Stomach (tissue), 9 donors: ENCODE measurements around the gene PSKH1. TPM values are rescaled to one million over a fixed set of nuclear protein-coding genes. Genes with fewer than 3 reads are reported as not detected.
A peak's percentile ranks its signal among the peaks of the same experiment; 100 is the strongest.

Source experiments
- DNase-seq, 2 donors: peaks; one replicate each; pipeline versions ENCODE4 v3.0.0 to v3.0.0-alpha.2; 2013 to 2019
- H3K27ac ChIP-seq, 5 donors: fragments of 200-600 bp in 4 of 5; sonication (generic) in 4 of 5; one replicate each; pipeline ENCODE4 v1.5.1; 2013 to 2019; ENCODE audit warnings: mild to moderate bottlenecking in 1 of 5, moderate library complexity in 1 of 5
- H3K27me3 ChIP-seq, 3 donors: fragments of 200-600 bp; sonication (generic); one replicate each; pipeline ENCODE4 v1.5.1; 2017 to 2019; ENCODE audit warnings: mixed run types in 1 of 3
- H3K36me3 ChIP-seq, 4 donors: fragments of 200-600 bp; sonication (generic); 1 replicate in 3 of 4; 2 replicates in 1 of 4; pipeline ENCODE4 v1.5.1; 2016 to 2019
- H3K4me1 ChIP-seq, 4 donors: fragments of 200-600 bp; sonication (generic); one replicate each; pipeline ENCODE4 v1.5.1; 2016 to 2019
- H3K4me3 ChIP-seq, 4 donors: fragments of 200-600 bp; sonication (generic) in 3 of 4; one replicate each; pipeline ENCODE4 v1.5.1; 2016 to 2019; ENCODE audit warnings: mild to moderate bottlenecking in 1 of 4
- H3K9me3 ChIP-seq, 4 donors: fragments of 200-600 bp; sonication (generic); one replicate each; pipeline ENCODE4 v1.5.1; 2016 to 2019
- EP300 ChIP-seq: sonication (generic); formaldehyde crosslinking; IDR thresholded peaks from one replicate; pipeline ENCODE4 v1.6.1; 2017; ENCODE audit warnings: antibody characterized with exemption
- POLR2A ChIP-seq, 4 donors: fragments of 450-650 bp; IDR thresholded peaks; one replicate each; pipeline ENCODE4 v1.6.1; 2016; ENCODE audit warnings: antibody characterized with exemption in 4 of 4, control low read depth in 2 of 4, mild to moderate bottlenecking in 1 of 4, moderate library complexity in 1 of 4
- POLR2AphosphoS5 ChIP-seq, 3 donors: sonication (generic); formaldehyde crosslinking; IDR thresholded peaks; one replicate each; pipeline ENCODE4 v1.6.1; 2016; ENCODE audit warnings: antibody characterized with exemption in 3 of 3
- WGBS, 5 donors: extraction: QIAGEN DNeasy Blood & Tissue Kit in 3 of 5; methylation state at CpG; one replicate each; pipeline versions ENCODE4 v1.1.5 to v1.1.7; 2013 to 2018; 5-methylcytosine and 5-hydroxymethylcytosine counted together
- intact Hi-C: fragments of 100-400 bp; cut with DNase I; formaldehyde crosslinking; loops from one replicate; pipeline ENCODE4 v1.15.1; 2023; ENCODE audit warnings: low total_unique reads
- polyA plus RNA-seq, 3 donors: library from polyadenylated mRNA; stranded (reverse); fragments of 200-250 nt; gene quantifications; one replicate each; pipeline ENCODE4 v1.2.3, GENCODE V29; 2013
- total RNA-seq, 5 donors: library from RNA; depleted of rRNA; stranded (reverse); fragments of >200 nt; gene quantifications; one replicate each; pipeline versions ENCODE4 v1.1.0 to v1.2.3, GENCODE V29; 2014 to 2016
- TF ChIP-seq, protein P1 (sequence below), 7 experiments: fragments of 450-650 bp in 4 of 7; fragments of 200-600 bp in 3 of 7; sonication (generic) in 3 of 7; IDR thresholded peaks; one replicate each; pipeline ENCODE4 v1.5.1; 2016 to 2019; ENCODE audit warnings: antibody characterized with exemption in 7 of 7, control low read depth in 2 of 7, mild to moderate bottlenecking in 1 of 7
- donor health status: healthy with polysubstance abuse.
- donor health status: Bipolar disorder and iron deficiency.
- donor health status: healthy.

The PSKH1 gene
- total and polyA plus RNA-seq, 8 donors = 10.2 to 93.7 (median 22.4) TPM

DNA sequence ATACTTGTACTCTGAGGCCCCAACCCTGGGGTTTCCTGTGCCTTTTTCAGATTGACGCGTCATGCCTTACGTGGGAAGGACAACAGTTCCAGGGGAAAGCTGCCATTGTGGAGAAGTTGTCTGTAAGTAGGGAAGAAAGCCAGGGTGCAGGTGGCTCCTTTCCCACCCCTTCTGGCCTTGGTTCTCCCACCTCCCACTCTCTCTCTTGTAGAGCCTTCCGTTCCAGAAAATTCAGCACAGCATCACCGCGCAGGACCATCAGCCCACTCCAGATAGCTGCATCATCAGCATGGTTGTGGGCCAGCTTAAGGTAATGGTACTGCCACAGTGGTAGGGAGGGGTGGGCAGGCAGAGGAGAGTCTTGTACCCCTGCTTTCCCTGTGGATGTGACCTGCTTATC is 24.8 kb upstream of the PSKH1 start:
- intact Hi-C loops = no loop called here
- TF ChIP-seq EP300 = no peak
- TF ChIP-seq, protein P1, sequence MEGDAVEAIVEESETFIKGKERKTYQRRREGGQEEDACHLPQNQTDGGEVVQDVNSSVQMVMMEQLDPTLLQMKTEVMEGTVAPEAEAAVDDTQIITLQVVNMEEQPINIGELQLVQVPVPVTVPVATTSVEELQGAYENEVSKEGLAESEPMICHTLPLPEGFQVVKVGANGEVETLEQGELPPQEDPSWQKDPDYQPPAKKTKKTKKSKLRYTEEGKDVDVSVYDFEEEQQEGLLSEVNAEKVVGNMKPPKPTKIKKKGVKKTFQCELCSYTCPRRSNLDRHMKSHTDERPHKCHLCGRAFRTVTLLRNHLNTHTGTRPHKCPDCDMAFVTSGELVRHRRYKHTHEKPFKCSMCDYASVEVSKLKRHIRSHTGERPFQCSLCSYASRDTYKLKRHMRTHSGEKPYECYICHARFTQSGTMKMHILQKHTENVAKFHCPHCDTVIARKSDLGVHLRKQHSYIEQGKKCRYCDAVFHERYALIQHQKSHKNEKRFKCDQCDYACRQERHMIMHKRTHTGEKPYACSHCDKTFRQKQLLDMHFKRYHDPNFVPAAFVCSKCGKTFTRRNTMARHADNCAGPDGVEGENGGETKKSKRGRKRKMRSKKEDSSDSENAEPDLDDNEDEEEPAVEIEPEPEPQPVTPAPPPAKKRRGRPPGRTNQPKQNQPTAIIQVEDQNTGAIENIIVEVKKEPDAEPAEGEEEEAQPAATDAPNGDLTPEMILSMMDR (IDR thresholded peaks at IDR 0.05) = no peak
- no peak for TF ChIP-seq POLR2A (IDR thresholded peaks at IDR 0.05)
- no peak for TF ChIP-seq POLR2AphosphoS5 (IDR thresholded peaks at IDR 0.05)

DNA sequence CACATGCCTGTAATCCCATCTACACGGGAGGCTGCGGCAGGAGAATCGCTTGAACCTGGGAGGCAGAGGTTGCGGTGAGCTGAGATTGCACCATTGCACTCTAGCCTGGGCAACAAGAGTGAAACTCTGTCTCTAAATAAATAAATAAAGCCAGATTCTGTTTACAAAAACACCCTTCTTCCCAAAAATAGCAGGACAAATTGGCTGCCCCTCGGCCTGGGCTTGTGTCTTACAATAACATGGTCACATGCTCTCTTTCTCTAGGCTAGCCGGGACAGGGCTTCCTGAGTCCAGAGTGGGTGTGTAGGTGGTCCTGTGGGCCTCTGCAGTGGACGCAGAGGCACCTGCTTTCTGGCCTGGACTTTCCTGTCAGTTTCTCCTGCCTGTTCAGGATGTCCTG is 23.4 kb upstream of the PSKH1 start:
- no peaks in the 10 kb centered on the region for H3K9me3 ChIP-seq
- H3K4me1 ChIP-seq = peaks cover 11 to 26% (median 20%) of the 10 kb centered on the region in 4 donors
- WGBS, 5 donors = 80 to 93% (median 86%) methylated on average over 7 of the region's 7 CpGs
- no peaks in the 10 kb centered on the region for H3K27me3 ChIP-seq
- no peak overlapping the region for H3K27ac ChIP-seq
- no peak overlapping the region for H3K4me3 ChIP-seq
- intact Hi-C loops = no loop called here
- H3K36me3 ChIP-seq = peaks cover 45 to 73% (median 68%) of the 10 kb centered on the region in 4 donors
- no peak for DNase-seq
- TF ChIP-seq, protein P1 (IDR thresholded peaks at IDR 0.05) = no peak
- no peak for TF ChIP-seq POLR2AphosphoS5 (IDR thresholded peaks at IDR 0.05)
- no peak for TF ChIP-seq EP300
- TF ChIP-seq POLR2A (IDR thresholded peaks at IDR 0.05) = no peak

More for the DNA sequence above, 24.8 kb upstream of the PSKH1 start:
- H3K4me3 ChIP-seq = no peak overlapping the region
- DNase-seq = no peak
- H3K4me1 ChIP-seq = peaks cover 8 to 23% (median 14%) of the 10 kb centered on the region in 4 donors
- H3K36me3 ChIP-seq = peaks cover 45 to 74% (median 68%) of the 10 kb centered on the region in 4 donors
- H3K27me3 ChIP-seq = no peaks in the 10 kb centered on the region
- H3K9me3 ChIP-seq = no peaks in the 10 kb centered on the region
- 93 to 98% (median 98%) methylated on average over 6 of the region's 6 CpGs for WGBS, 5 donors
- no peak overlapping the region for H3K27ac ChIP-seq

DNA sequence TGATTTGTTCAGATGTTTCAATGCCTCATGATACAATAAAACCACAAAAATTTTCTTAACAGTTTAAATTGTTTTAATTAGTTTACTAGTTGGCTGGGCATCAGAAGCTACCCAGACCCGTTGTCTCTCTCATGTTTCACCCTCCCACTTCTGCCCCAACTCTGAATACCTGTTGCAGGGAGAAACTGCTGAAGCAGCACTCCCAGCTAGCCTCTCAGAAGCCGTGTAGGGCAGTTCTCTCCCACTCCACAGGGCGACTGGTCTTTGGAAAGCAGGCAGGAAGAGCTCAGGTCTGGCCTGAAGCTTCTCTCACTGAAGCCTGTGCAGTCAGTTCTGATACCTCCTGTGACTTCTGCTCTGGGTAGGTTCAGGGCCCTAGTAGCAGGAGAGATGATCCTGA is 21.8 kb upstream of the PSKH1 start:
- Histone ChIP-seq H3K36me3 (peaks cover 36 to 63% (median 59%) of the 10 kb centered on the region in 4 donors), H3K4me1 (peaks cover 16 to 42% (median 33%) of the 10 kb centered on the region in 4 donors), H3K9me3 (no peaks in the 10 kb centered on the region), H3K27ac (peak overlapping the region in 1 of 5 donors; percentile 90), H3K27me3 (no peaks in the 10 kb centered on the region), H3K4me3 (no peak overlapping the region)
- intact Hi-C loops = no loop called here
- no peak for DNase-seq
- 60 to 82% (median 73%) methylated on average over 3 of the region's 3 CpGs for WGBS, 5 donors
- TF ChIP-seq EP300 = no peak
- no peak for TF ChIP-seq POLR2AphosphoS5 (IDR thresholded peaks at IDR 0.05)
- TF ChIP-seq, protein P1 (IDR thresholded peaks at IDR 0.05) = no peak
- no peak for TF ChIP-seq POLR2A (IDR thresholded peaks at IDR 0.05)

DNA sequence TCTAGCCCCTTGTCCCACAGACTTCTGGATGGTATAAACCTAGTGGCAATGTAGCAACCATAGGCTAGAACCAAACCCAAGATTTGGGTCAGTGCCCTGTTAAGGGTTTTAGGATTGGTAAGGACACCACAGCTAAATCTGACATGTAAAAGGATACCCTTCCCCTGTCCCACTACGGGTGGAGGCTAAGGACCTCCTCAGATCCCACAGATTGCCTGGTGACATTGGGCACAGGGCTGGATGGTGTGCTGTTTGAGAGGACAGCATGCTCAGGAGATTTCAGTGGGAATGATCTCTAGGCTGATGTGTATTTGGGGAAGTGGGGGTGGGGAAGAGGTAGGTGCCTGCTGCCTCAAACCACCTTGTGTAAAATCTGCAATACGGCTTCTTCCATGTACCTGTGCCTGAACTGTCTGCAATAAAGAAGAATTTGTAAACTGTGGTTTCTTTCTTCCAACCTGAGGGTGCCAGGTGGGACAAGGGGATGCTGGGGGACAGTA is 20.9 kb upstream of the PSKH1 start:
- Histone ChIP-seq H3K27ac (peak overlapping the region; percentile 75 to 90 (median 85)), H3K36me3 (peaks cover 39 to 63% (median 59%) of the 10 kb centered on the region in 4 donors), H3K27me3 (no peaks in the 10 kb centered on the region), H3K4me3 (peak overlapping the region; percentile 95 to 97 (median 96)), H3K9me3 (no peaks in the 10 kb centered on the region), H3K4me1 (peaks cover 16 to 46% (median 35%) of the 10 kb centered on the region in 4 donors)
- TF ChIP-seq EP300 (no peak), POLR2AphosphoS5 (IDR thresholded peaks at IDR 0.05) (no peak), POLR2A (IDR thresholded peaks at IDR 0.05) (no peak)
- TF ChIP-seq, protein P1 (IDR thresholded peaks at IDR 0.05) = no peak
- DNase-seq = no peak
- intact Hi-C loops = no loop called here
- WGBS, 5 donors = 56 to 68% (median 61%) methylated on average over 2 of the region's 2 CpGs
